Measurements from ENCODE around the gene ERLIN1. TPM values are rescaled to one million over a fixed set of nuclear protein-coding genes. Genes with fewer than 3 reads are reported as not detected.

ERLIN1 gene
- total RNA-seq, 1 experiment from 2014 or later: 33.0 TPM

GRCh38 chr10:100132427-100132826 is 53.4 kb downstream of the ERLIN1 start:
- no peak overlapping the region for H2BK12ac ChIP-seq (ENCODE audit: insufficient read length, low read depth, low read length)
- H3K4me1 Mint-ChIP-seq: peaks cover 0 to 2% of the 10 kb centered on the region in 2 experiments; a peak in 1 of 4 replicates
- H3K4me3 Mint-ChIP-seq: no peak overlapping the region
- no peak overlapping the region for H3T11ph ChIP-seq (ENCODE audit: low read length)
- no peaks in the 10 kb centered on the region for H4K20me1 ChIP-seq (ENCODE audit: control insufficient read depth, insufficient read depth, insufficient read length)
- H3K4me2 ChIP-seq (ENCODE audit: insufficient read depth, insufficient read length, low read length): no peak overlapping the region
- H2BK15ac ChIP-seq (ENCODE audit: low read depth, low read length): no peak overlapping the region
- no peak for DNase-seq
- H3K27ac ChIP-seq (ENCODE audit: insufficient read length, low read depth, low read length): no peak overlapping the region
- no peaks in the 10 kb centered on the region for H3K79me2 ChIP-seq (ENCODE audit: insufficient read depth, low read length)
- no peak overlapping the region for H4K5ac ChIP-seq (ENCODE audit: insufficient read length, low read depth, low read length)
- peaks cover 0 to 4% (median 2%) of the 10 kb centered on the region in 3 experiments; a peak in 3 of 7 replicates for H3K36me3 Mint-ChIP-seq (ENCODE audit: insufficient read depth in 1 of 3, low read depth in 3 of 3)
- no peak overlapping the region for H3K9ac ChIP-seq (ENCODE audit: extremely low read depth, insufficient read length, low read length)
- H3K9me3 ChIP-seq (ENCODE audit: control insufficient read depth, low read depth, low read length): no peaks in the 10 kb centered on the region
- H4K8ac ChIP-seq (replicated peaks; ENCODE audit: insufficient read length, low read depth, low read length): no peak overlapping the region
- H3K4ac ChIP-seq (ENCODE audit: low read depth, low read length): no peak overlapping the region
- H2AK5ac ChIP-seq (ENCODE audit: insufficient read length, low read length): no peak overlapping the region
- H3K9me3 Mint-ChIP-seq: peaks cover 23 to 25% of the 10 kb centered on the region in 2 experiments
- no peak overlapping the region for H2AFZ ChIP-seq (ENCODE audit: low read length)
- no peaks in the 10 kb centered on the region for H3K27me3 ChIP-seq (ENCODE audit: insufficient read depth, low read length)
- H2BK5ac ChIP-seq (ENCODE audit: insufficient read length, low read length): no peak overlapping the region
- H3K4me1 ChIP-seq (ENCODE audit: insufficient read depth, low read length): no peaks in the 10 kb centered on the region
- no peak overlapping the region for H3K14ac ChIP-seq (ENCODE audit: insufficient read depth, low read length)
- no peak for TF ChIP-seq CTCF (conservative IDR thresholded peaks at IDR 0.05)
- no peak overlapping the region for H3K27ac Mint-ChIP-seq
- H3K23ac ChIP-seq (ENCODE audit: insufficient read length, low read depth, low read length): no peak overlapping the region
- no peak overlapping the region for H3K56ac ChIP-seq (ENCODE audit: insufficient read length, low read depth, low read length)
- H4K91ac ChIP-seq (ENCODE audit: insufficient read length, low read depth, low read length): no peak overlapping the region
- H3K18ac ChIP-seq (ENCODE audit: insufficient read length, low read depth, low read length): no peak overlapping the region
- H3K27me3 Mint-ChIP-seq (ENCODE audit: low read depth): peaks cover 4% of the 10 kb centered on the region; the same call in 1 of the 2 replicates
- no peak overlapping the region for H2BK120ac ChIP-seq (ENCODE audit: low read depth, low read length, poor library complexity, severe bottlenecking)
- H3K23me2 ChIP-seq (ENCODE audit: insufficient read length, low read depth, low read length, poor library complexity, severe bottlenecking): no peaks in the 10 kb centered on the region
- H3K79me1 ChIP-seq (ENCODE audit: insufficient read depth, low read depth, low read length, poor library complexity, severe bottlenecking): no peaks in the 10 kb centered on the region
- no peak overlapping the region for H2BK20ac ChIP-seq (ENCODE audit: low read depth, low read length, poor library complexity, severe bottlenecking)
- no CpG with 5 or more reads among the region's 2 CpGs for WGBS (ENCODE audit: extremely low coverage, insufficient read length, low lambda C conversion rate)
